Lung (tissue), 12 donors: ENCODE data around the gene MRPS27. TPM values are rescaled to one million over a fixed set of nuclear protein-coding genes. Genes with fewer than 3 reads are reported as not detected.

Experiments
- ATAC-seq: fragments of 200-7000 bp; cut with Tn5 transposase; one replicate; pipeline ENCODE4 v1.9.1; 2020; ENCODE audit warnings: moderate number of reproducible peaks; ENCODE audit not compliant: insufficient read depth, low FRiP score
- DNase-seq, 3 donors: peaks; one replicate each; pipeline ENCODE4 v3.0.0-alpha.2; 2013 to 2017
- H3K27ac ChIP-seq, 2 donors: one replicate each; pipeline ENCODE4 v1.5.1; 2013; ENCODE audit warnings: mild to moderate bottlenecking in 2 of 2, moderate library complexity in 2 of 2, control low read depth in 1 of 2, inconsistent platforms in 1 of 2, low read depth in 1 of 2, low read length in 1 of 2
- H3K27me3 ChIP-seq, 3 donors: one replicate each; pipeline ENCODE4 v1.5.1; 2013; ENCODE audit warnings: low read length in 2 of 3; ENCODE audit not compliant: control insufficient read depth in 3 of 3, insufficient read depth in 3 of 3
- H3K36me3 ChIP-seq, 4 donors: one replicate each; pipeline ENCODE4 v1.5.1; 2013; ENCODE audit warnings: low read length in 4 of 4, mild to moderate bottlenecking in 1 of 4, moderate library complexity in 1 of 4; ENCODE audit not compliant: control insufficient read depth in 4 of 4, insufficient read depth in 4 of 4
- H3K4me1 ChIP-seq, 5 donors: one replicate each; pipeline ENCODE4 v1.5.1; 2013; ENCODE audit warnings: low read length in 5 of 5, mild to moderate bottlenecking in 2 of 5, moderate library complexity in 1 of 5; ENCODE audit not compliant: control insufficient read depth in 5 of 5, insufficient read depth in 5 of 5
- H3K4me3 ChIP-seq: one replicate; pipeline ENCODE4 v1.5.1; 2013; ENCODE audit warnings: mild to moderate bottlenecking, control low read depth, moderate library complexity
- H3K9ac ChIP-seq, 2 donors: one replicate each; pipeline ENCODE4 v1.5.1; 2013; ENCODE audit warnings: low read length in 2 of 2, control low read depth in 1 of 2; ENCODE audit not compliant: insufficient read depth in 1 of 2
- H3K9me3 ChIP-seq, 4 donors: one replicate each; pipeline ENCODE4 v1.5.1; 2013; ENCODE audit warnings: low read length in 3 of 4, mild to moderate bottlenecking in 1 of 4, moderate library complexity in 1 of 4; ENCODE audit not compliant: control insufficient read depth in 4 of 4, insufficient read depth in 3 of 4
- WGBS, 2 donors: extraction: QIAGEN DNeasy Blood & Tissue Kit; methylation state at CpG; one replicate each; pipeline ENCODE4 v1.1.7; 2013; 5-methylcytosine and 5-hydroxymethylcytosine counted together
- polyA plus RNA-seq, 2 donors: library from polyadenylated mRNA; stranded (reverse); fragments of 200-250 nt; gene quantifications; one replicate each; pipeline ENCODE4 v1.2.1, GENCODE V29; 2013
- total RNA-seq, 2 donors: library from RNA; depleted of rRNA in 1 of 2; stranded (reverse); fragments of >200 nt in 1 of 2; gene quantifications; one replicate each; pipeline ENCODE4 v1.2.1, GENCODE V29; 2014 to 2021
- TF ChIP-seq, protein P1 (sequence below): IDR thresholded peaks from 2 replicates; pipeline ENCODE4 v1.5.1; 2012; ENCODE audit warnings: mild to moderate bottlenecking; ENCODE audit errors: control extremely low read depth, extremely low read depth
- donor health status: control.
- donor health status: control.
- donor health status: Bipolar disorder and iron deficiency.
- donor health status: healthy.
- donor health status: DM: yes; HTN: yes; CAD: no.

MRPS27 gene
- total and polyA plus RNA-seq, 4 donors, result 18.8 to 84.8 (median 32.7) TPM

DNA sequence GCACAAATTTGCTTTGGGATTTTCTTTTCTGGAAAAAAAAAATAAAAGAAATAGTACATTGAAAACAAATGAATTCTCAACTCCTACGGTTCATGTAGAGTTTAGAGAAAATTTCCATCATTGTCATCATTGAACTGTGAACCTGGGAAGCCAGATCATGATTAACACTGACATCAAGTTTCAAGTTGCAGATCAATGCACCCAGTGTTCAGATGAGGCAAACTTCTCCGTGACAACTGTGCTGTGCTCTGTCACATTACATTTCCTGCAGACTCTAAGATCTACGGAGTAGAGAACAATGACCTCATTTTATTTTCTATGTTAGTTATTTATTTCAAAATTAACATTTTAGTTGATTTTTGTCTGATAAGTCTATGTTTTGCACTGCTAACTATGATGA lies 113.0 kb downstream of the MRPS27 start:
- Histone ChIP-seq H3K4me1 (peaks cover 6 to 16% (median 14%) of the 10 kb centered on the region in 5 donors), H3K36me3 (peaks cover 0 to 23% (median 18%) of the 10 kb centered on the region in 4 donors), H3K27me3 (no peaks in the 10 kb centered on the region), H3K27ac (no peak overlapping the region), H3K4me3 (no peak overlapping the region), H3K9ac (no peak overlapping the region), H3K9me3 (no peaks in the 10 kb centered on the region)
- DNase-seq, result no peak
- no peak for ATAC-seq
- TF ChIP-seq, protein P1, sequence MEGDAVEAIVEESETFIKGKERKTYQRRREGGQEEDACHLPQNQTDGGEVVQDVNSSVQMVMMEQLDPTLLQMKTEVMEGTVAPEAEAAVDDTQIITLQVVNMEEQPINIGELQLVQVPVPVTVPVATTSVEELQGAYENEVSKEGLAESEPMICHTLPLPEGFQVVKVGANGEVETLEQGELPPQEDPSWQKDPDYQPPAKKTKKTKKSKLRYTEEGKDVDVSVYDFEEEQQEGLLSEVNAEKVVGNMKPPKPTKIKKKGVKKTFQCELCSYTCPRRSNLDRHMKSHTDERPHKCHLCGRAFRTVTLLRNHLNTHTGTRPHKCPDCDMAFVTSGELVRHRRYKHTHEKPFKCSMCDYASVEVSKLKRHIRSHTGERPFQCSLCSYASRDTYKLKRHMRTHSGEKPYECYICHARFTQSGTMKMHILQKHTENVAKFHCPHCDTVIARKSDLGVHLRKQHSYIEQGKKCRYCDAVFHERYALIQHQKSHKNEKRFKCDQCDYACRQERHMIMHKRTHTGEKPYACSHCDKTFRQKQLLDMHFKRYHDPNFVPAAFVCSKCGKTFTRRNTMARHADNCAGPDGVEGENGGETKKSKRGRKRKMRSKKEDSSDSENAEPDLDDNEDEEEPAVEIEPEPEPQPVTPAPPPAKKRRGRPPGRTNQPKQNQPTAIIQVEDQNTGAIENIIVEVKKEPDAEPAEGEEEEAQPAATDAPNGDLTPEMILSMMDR, result no peak
- 94% methylated on average over 3 of the region's 3 CpGs for WGBS, 2 donors

DNA sequence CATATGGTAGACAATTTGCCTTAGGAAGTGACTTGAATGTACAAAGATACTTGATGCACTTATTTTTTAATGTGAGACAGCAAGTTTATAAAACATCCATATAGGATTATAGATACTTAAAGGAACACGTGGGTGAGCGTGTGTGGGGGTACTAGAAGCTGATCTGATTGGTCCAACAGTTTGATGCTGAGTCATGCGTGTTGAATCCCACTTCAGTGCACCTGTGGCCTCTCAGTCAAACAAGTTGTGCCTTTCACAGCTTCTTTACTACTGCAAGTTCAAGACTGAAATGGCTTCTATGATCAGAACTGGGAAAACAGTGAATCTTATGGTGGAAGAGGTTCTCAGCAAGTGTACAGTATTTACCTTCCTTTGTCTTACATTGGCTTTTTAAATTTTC lies 113.9 kb downstream of the MRPS27 start:
- WGBS, 2 donors, result 82 to 89% methylated on average over 3 of the region's 3 CpGs
- no peak for ATAC-seq
- H3K9ac ChIP-seq, result no peak overlapping the region
- peaks cover 0 to 23% (median 18%) of the 10 kb centered on the region in 4 donors for H3K36me3 ChIP-seq
- no peak for DNase-seq
- no peak overlapping the region for H3K27ac ChIP-seq
- H3K4me1 ChIP-seq, result peaks cover 6 to 12% (median 9%) of the 10 kb centered on the region in 5 donors
- no peak overlapping the region for H3K4me3 ChIP-seq
- no peaks in the 10 kb centered on the region for H3K9me3 ChIP-seq
- no peaks in the 10 kb centered on the region for H3K27me3 ChIP-seq
- TF ChIP-seq, protein P1, result no peak

DNA sequence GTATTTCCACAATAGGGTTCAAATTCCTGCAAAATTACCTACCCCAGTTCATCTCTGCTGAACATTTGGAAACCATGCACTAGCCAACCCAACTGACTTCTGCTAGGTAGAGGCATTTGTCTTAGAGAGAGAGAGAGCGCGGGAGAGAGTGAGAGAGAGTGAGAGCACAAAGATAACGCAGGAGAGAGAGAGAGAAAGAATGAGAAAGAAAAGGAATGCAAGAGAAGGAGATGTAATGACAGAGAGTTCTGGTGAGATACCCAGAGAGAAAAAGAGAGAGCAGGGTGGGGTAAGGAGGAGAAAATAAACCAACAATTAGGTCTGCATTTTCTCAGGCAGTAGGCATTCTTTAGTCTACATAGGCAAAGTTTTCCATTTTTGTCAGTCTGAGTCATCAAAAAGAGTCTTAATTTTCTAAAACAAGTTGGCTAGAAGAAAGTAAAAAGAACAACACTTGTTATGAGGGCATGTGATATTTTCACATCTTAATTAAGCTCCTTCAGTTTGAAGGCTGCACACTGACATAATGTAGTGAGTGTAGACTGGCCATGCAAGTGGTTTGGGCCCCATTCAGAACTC lies 114.5 kb downstream of the MRPS27 start:
- ATAC-seq (no peak), DNase-seq (no peak)
- no peak overlapping the region for H3K4me3 ChIP-seq
- WGBS, 2 donors, result 98% methylated on average over 3 of the region's 3 CpGs
- peaks cover 0 to 24% (median 18%) of the 10 kb centered on the region in 4 donors for H3K36me3 ChIP-seq
- no peak overlapping the region for H3K27ac ChIP-seq
- peaks cover 2 to 5% (median 4%) of the 10 kb centered on the region in 5 donors for H3K4me1 ChIP-seq
- TF ChIP-seq, protein P1, result no peak
- H3K27me3 ChIP-seq, result no peaks in the 10 kb centered on the region
- no peak overlapping the region for H3K9ac ChIP-seq
- H3K9me3 ChIP-seq, result no peaks in the 10 kb centered on the region

DNA sequence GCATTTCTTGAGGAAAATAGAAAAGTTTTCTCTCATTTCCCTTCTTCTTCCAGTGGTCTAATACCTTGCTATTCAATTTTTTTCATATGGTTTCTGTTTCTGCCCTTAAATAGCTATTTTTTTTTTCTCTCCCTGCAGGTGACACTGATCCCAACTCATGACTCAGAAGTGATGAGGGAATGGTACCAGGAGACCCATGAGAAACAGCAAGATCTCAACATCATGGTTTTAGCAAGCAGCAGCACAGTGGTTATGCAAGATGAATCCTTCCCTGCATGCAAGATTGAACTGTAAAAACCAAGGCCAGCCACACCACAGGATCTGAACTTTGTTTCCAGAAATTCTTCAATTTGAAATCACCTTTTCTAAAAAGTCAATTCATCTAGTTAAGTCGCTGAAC lies 115.1 kb downstream of the MRPS27 start:
- Histone ChIP-seq H3K36me3 (peaks cover 0 to 27% (median 20%) of the 10 kb centered on the region in 4 donors), H3K27ac (no peak overlapping the region), H3K27me3 (no peaks in the 10 kb centered on the region), H3K4me3 (no peak overlapping the region), H3K9me3 (no peaks in the 10 kb centered on the region), H3K9ac (no peak overlapping the region), H3K4me1 (no peaks in the 10 kb centered on the region)
- no peak for ATAC-seq
- 95 to 97% methylated on average over 1 of the region's 1 CpG for WGBS, 2 donors
- DNase-seq, result no peak
- TF ChIP-seq, protein P1, result no peak
